CMK (cell line): Measurements from ENCODE around the gene KLRF2.

Source experiments
- DNase-seq: peaks from one replicate; pipeline ENCODE4 v3.0.0-alpha.2; 2010; ENCODE audit warnings: low read depth

Gene KLRF2

GRCh38 chr12:9936591-9936990, 55.3 kb downstream of the KLRF2 start:
- no peak for DNase-seq

- DNase-seq: no peak
These were observed 59.1 kb downstream of the KLRF2 start for GRCh38 chr12:9940375-9940774.

DNA sequence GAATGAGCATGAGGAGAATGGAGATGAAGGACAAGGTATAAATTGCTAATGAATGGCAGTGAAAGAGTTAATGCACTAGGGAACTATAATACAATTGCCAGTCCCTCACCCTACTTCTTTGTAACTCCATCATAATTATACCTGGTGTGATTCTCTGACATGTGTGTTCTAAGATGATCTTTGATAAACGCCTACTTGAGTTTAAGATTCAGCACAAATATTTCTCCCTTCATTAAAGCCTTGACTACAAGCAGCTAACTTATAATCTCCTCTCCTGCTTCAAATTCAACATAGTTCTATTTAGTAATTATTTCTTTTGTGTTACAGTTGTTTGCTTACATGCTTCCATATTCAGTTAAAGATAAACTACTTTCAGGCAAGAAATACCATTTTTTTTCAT, 60.5 kb downstream of the KLRF2 start:
- no peak for DNase-seq

DNA sequence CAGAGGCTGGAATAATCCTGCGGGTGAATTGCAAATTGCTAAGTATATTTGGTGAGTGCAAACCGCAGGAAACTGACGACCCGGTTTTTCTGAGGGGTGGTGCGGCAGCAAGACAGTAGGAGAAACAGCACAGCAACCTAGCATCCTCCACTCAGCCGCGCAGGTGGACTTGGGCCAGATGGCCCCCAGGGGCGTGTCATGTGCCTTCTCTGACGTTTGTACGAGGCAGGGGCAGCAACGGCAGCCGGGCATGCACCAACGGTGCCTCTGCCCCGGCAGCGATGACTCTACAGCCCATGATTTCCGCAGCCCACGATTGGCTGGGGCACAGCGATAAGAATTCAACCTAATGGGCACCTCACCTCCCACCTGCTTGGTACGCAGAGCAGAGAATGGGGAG, 62.0 kb downstream of the KLRF2 start:
- DNase-seq: no peak

DNA sequence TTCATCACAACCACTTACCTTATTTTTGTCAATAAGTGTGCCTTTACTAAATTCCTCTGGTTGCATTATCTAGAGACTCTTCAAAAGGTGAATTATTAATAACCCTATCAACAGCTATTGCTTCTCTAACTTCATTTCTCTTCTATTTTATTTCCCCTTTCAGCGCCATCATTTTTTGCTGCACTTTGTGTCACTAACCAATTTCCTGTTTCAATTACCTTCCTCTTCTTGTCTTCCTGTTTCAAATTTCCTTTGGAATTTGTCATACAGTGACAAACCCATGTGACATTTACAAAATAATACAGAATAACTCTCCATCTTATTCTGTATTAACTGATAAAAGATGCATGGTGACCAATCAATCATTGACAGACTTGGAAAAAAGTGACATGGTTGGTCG, 63.1 kb downstream of the KLRF2 start:
- DNase-seq: no peak
